ENCODE results near the gene CYP24A1.

DNA sequence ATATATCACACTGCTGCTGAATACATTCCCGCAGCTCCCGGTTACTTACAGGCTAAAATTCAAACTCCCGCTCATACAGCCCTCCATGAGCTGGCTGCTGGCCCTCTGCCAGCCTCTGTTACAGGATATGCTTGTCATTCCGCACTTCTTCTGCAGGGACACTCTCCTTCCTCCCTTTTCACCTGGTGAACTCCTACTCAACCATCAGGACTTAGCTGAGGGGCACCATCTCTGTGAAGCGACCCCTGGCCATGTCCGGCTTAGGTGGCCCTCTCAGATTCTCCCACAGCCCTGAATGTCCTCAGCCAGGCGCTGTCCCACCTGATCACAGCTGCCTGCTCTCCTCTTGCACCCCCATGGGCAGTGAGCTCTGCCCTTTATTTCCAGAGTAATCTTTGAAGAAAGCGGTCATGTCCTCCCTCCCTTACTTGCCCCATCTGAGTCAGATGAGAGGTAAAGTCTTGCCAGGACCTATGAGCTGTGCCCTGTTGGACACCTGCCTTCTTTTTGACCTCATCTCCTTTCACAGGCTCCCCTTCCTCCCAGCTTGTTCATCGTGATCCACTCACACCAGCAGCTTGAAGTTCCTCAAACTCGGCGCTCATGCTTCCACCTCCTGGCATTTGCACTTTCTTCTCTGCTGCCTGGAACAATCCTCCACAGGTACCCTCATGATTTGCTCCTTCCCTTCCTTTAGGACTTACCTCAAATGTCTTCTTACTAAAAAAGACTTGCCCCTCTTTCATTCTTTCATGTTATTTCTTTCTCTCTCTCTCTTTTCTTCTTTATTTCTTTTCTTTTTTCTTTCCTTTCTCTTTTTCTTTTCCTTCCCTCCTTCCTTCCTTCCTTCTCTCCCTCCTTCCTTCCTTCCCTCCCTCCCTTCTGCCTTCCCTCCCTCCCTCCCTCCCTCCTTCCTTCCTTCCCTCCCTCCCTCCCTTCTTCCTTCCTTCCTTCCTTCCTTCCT lies 5.6 kb downstream of the CYP24A1 start:
- TF ChIP-seq, protein P1, sequence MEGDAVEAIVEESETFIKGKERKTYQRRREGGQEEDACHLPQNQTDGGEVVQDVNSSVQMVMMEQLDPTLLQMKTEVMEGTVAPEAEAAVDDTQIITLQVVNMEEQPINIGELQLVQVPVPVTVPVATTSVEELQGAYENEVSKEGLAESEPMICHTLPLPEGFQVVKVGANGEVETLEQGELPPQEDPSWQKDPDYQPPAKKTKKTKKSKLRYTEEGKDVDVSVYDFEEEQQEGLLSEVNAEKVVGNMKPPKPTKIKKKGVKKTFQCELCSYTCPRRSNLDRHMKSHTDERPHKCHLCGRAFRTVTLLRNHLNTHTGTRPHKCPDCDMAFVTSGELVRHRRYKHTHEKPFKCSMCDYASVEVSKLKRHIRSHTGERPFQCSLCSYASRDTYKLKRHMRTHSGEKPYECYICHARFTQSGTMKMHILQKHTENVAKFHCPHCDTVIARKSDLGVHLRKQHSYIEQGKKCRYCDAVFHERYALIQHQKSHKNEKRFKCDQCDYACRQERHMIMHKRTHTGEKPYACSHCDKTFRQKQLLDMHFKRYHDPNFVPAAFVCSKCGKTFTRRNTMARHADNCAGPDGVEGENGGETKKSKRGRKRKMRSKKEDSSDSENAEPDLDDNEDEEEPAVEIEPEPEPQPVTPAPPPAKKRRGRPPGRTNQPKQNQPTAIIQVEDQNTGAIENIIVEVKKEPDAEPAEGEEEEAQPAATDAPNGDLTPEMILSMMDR (optimal IDR thresholded peaks at IDR 0.05 in 1 of 3, IDR thresholded peaks at IDR 0.05 in 1 of 3, conservative IDR thresholded peaks at IDR 0.05 in 1 of 3; ENCODE audit: extremely low read depth in 1 of 3, insufficient read depth in 2 of 3, low read length in 3 of 3), result no peak
- no peak for TF ChIP-seq EZH2 (IDR thresholded peaks at IDR 0.05; ENCODE audit: low read length)
